ENCODE measurements around the gene IL36B.

The IL36B gene

DNA sequence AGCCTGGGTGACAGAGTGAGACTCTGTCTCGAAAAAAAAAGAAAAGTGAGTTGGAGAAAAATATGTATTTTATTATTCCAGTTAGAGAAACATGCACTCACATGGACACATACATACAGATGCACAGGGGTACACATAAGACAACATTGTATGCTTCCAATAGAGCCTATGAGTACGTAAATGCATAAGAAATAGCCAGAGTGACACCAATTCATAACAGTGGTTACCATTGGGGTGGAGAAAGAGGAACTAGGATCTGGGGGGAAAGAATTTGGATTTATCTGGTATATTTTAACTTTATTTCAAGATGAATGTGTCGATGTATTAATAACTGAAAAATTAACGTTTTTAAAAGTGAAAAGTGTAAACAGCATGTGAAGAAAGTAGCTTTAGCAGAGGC lies 31.4 kb downstream of the IL36B start:
- no peak overlapping the region for H3K4me3 ChIP-seq (ENCODE audit: low read depth, low read length)
- in situ Hi-C loops (cut with HindIII; ENCODE audit: low pct_ligation_motif_present, low sequenced_read_pairs), result no loop called here
- H3K27me3 ChIP-seq (replicated peaks), result peaks cover 14% of the 10 kb centered on the region
- H3K27ac ChIP-seq, result no peak overlapping the region
- TF ChIP-seq, protein P1, sequence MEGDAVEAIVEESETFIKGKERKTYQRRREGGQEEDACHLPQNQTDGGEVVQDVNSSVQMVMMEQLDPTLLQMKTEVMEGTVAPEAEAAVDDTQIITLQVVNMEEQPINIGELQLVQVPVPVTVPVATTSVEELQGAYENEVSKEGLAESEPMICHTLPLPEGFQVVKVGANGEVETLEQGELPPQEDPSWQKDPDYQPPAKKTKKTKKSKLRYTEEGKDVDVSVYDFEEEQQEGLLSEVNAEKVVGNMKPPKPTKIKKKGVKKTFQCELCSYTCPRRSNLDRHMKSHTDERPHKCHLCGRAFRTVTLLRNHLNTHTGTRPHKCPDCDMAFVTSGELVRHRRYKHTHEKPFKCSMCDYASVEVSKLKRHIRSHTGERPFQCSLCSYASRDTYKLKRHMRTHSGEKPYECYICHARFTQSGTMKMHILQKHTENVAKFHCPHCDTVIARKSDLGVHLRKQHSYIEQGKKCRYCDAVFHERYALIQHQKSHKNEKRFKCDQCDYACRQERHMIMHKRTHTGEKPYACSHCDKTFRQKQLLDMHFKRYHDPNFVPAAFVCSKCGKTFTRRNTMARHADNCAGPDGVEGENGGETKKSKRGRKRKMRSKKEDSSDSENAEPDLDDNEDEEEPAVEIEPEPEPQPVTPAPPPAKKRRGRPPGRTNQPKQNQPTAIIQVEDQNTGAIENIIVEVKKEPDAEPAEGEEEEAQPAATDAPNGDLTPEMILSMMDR (IDR thresholded peaks at IDR 0.05; ENCODE audit: low read depth, low read length, missing control alignments), result no peak
- no peaks in the 10 kb centered on the region for H3K36me3 ChIP-seq (replicated peaks)
- DNase-seq, result no peak

DNA sequence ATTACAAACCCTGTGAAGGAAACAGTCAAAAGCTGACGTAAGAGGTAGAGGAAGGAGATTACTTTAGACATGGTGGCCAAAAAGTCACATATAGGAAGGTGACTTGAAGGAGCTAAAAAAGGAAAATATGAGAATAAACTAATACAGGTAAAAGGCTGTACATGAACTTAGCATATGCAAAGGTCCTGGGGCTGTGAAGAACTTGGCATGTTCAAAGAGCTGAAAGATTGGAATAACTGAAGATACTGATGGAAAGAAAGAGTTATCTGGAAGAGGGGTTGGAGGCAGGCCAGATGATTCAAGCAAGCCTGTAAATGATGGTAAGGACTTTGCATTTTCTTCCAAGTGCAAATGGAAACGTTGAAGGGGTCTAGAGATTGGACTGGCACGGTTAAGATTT lies 34.2 kb downstream of the IL36B start:
- no peak overlapping the region for H3K4me3 ChIP-seq (ENCODE audit: low read depth, low read length)
- peaks cover 7% of the 10 kb centered on the region for H3K27me3 ChIP-seq (replicated peaks)
- TF ChIP-seq, protein P1 (IDR thresholded peaks at IDR 0.05; ENCODE audit: low read depth, low read length, missing control alignments), result no peak
- H3K27ac ChIP-seq, result no peak overlapping the region
- DNase-seq, result no peak
- in situ Hi-C loops (cut with HindIII; ENCODE audit: low pct_ligation_motif_present, low sequenced_read_pairs), result no loop called here
- H3K36me3 ChIP-seq (replicated peaks), result no peaks in the 10 kb centered on the region

DNA sequence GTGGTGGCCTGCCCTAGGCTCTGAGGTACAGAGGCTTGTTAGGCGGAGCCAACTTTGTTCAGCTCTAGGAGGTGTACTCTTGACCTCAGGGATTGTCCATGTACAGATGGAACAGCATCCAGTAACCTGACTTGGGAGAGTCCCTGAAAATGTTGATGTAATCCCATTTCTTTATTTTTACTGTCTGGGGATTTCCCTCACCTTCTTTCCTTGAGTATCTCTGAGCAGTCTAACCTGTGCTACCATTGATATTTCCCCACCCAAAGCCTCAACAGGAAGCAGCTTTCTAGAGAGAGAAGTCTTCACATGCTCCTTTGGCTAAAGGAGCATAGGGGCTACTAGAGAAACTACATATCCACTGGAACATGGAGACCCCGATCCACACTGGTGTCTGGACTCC lies 37.0 kb downstream of the IL36B start:
- DNase-seq, result no peak
- no peak overlapping the region for H3K27ac ChIP-seq
- no peaks in the 10 kb centered on the region for H3K36me3 ChIP-seq (replicated peaks)
- TF ChIP-seq, protein P1 (IDR thresholded peaks at IDR 0.05; ENCODE audit: low read depth, low read length, missing control alignments), result no peak
- peaks cover 2% of the 10 kb centered on the region for H3K27me3 ChIP-seq (replicated peaks)
- in situ Hi-C loops (cut with HindIII; ENCODE audit: low pct_ligation_motif_present, low sequenced_read_pairs), result no loop called here
- H3K4me3 ChIP-seq (ENCODE audit: low read depth, low read length), result no peak overlapping the region

DNA sequence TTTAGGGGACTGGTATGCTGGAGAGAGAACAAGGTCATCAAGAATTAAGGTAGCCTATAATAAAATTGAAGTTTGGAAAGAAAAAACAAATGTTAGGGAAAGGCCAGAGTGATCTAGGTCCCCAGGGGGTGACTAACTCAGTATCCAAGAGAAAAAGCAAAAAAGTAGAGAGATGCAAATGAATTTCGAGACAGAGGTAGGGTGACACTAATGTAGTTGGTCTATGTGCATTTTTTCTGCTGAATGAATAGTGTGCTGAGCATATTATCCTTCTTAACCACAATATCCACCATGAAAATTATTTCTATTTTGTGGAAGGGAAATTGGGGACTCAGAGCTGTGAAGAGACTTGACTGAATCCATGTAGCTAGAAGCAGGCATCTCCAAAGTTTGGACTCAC lies 37.6 kb downstream of the IL36B start:
- TF ChIP-seq, protein P1 (IDR thresholded peaks at IDR 0.05; ENCODE audit: low read depth, low read length, missing control alignments), result no peak
- in situ Hi-C loops (cut with HindIII; ENCODE audit: low pct_ligation_motif_present, low sequenced_read_pairs), result no loop called here

DNA sequence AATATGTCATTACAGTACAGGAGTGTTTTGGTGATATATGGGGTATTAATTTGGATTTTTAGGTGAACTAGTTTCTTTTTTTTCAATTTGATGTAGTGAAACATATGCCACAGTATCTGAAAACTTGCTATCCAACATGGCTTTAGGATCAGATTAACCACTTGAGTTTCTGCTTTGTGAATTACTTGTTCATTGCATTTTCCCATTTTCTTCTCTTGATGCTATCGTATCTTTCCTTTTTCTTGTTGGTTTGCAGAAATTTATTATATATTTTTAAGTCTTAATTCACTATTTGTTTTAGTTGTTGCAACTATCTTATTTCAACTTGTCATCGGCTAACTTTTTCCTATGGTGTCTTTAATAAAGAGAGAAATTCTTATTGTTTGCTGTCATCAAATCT lies 38.6 kb downstream of the IL36B start:
- no peak overlapping the region for H3K27ac ChIP-seq
- TF ChIP-seq, protein P1 (IDR thresholded peaks at IDR 0.05; ENCODE audit: low read depth, low read length, missing control alignments), result no peak
- in situ Hi-C loops (cut with HindIII; ENCODE audit: low pct_ligation_motif_present, low sequenced_read_pairs), result no loop called here
- DNase-seq, result no peak
- no peak overlapping the region for H3K4me3 ChIP-seq (ENCODE audit: low read depth, low read length)
- peaks cover 2% of the 10 kb centered on the region for H3K27me3 ChIP-seq (replicated peaks)
- H3K36me3 ChIP-seq (replicated peaks), result no peaks in the 10 kb centered on the region

More for the DNA sequence above, 37.6 kb downstream of the IL36B start:
- H3K4me3 ChIP-seq (ENCODE audit: low read depth, low read length), result no peak overlapping the region
- no peak overlapping the region for H3K27ac ChIP-seq
- no peaks in the 10 kb centered on the region for H3K36me3 ChIP-seq (replicated peaks)
- DNase-seq, result no peak
- peaks cover 2% of the 10 kb centered on the region for H3K27me3 ChIP-seq (replicated peaks)

DNA sequence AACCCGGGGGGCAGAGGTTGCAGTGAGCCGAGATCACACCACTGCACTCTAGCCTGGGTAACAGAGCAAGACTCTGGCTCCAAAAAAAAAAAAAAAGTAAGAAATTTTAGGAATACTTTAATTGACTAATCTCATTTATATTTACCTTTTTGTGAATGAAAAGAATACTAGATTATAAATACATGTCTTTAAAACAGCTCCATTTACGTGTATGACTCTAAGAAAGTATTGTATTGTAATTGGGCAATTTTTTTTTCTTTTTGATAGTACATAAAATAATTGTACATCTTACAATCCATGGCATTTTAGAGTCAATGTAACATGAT lies 39.4 kb downstream of the IL36B start:
- peaks cover 2% of the 10 kb centered on the region for H3K27me3 ChIP-seq (replicated peaks)
- TF ChIP-seq, protein P1 (IDR thresholded peaks at IDR 0.05; ENCODE audit: low read depth, low read length, missing control alignments), result no peak
- H3K27ac ChIP-seq, result no peak overlapping the region
- H3K4me3 ChIP-seq (ENCODE audit: low read depth, low read length), result no peak overlapping the region
- no peak for DNase-seq
- in situ Hi-C loops (cut with HindIII; ENCODE audit: low pct_ligation_motif_present, low sequenced_read_pairs), result no loop called here
- no peaks in the 10 kb centered on the region for H3K36me3 ChIP-seq (replicated peaks)

Measured in brain microvascular endothelial cell (primary cell).